NCI-H510A treated with DMSO at 0.1 percent for 48 hours (cell line): Measurements from ENCODE around the gene XXYLT1.
A peak's percentile ranks its signal among the peaks of the same experiment; 100 is the strongest.
"Not testable (repeated sequence)": the region's sequence is repeated elsewhere in the genome, so short reads cannot be mapped to it uniquely, and the experiment has no call there.

Experiments used
- DNase-seq: peaks from one replicate; lab custom pipeline; 2025; lab: John Stamatoyannopoulos, UW

XXYLT1 gene

DNA sequence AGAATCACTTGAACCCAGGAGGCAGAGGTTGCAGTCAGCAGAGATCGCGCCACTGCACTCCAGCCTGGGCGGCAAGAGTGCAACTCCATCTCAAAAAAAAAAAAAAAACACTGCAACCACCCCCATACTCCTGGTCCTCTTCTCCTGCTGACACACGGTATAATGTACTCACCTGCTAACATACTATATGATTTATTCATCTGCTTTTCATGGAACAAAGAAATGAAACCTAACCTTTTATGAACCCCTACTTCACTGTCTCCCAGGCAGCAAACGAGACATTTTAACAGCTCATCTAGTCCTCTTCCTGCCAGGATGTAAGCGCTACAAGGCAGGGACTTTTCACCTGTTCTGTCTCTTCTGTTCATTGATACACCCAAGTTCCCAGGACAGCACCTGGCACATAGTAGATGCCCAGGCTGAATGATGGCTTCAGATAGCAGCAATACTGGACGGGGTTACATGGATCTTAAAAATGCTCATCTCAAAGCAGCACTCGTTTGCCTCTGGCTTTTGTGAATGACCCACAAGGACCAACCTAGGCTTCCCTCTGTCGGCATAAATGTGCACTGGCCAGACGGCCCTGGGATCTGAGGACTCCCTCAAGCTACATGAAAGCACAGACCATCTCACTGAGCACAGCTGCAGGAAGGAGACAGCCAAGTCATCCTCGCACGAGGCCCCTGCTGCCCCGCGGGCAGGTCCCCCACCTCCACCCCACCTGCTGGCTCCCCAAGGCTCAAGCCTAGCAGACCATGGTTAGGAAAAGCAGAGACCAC, 20.3 kb downstream of the XXYLT1 start:
- peak; percentile 35 for DNase-seq

- no peak for DNase-seq
Measured at GRCh38 chr3:195249858-195250464, 21.0 kb downstream of the XXYLT1 start.

GRCh38 chr3:195249057-195249770, 21.7 kb downstream of the XXYLT1 start:
- DNase-seq = no peak

- DNase-seq = no peak
Measured at GRCh38 chr3:195248281-195248680, 22.7 kb downstream of the XXYLT1 start.

DNA sequence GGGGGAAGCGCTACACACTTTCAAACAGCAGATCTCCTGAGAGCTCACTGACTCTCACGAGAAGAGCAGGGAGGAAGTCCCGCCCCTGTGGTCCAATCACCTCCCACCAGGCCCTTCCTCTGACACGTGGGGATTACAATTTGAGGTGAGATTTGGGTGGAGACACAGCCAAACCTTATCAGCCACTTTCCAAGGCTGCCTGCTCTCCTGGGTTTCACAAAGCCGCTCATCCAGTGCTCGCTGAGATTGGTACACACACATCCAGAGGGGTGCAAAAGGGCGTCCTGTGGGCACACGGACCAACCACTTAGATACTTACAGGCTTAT, 23.1 kb downstream of the XXYLT1 start:
- no peak for DNase-seq

DNA sequence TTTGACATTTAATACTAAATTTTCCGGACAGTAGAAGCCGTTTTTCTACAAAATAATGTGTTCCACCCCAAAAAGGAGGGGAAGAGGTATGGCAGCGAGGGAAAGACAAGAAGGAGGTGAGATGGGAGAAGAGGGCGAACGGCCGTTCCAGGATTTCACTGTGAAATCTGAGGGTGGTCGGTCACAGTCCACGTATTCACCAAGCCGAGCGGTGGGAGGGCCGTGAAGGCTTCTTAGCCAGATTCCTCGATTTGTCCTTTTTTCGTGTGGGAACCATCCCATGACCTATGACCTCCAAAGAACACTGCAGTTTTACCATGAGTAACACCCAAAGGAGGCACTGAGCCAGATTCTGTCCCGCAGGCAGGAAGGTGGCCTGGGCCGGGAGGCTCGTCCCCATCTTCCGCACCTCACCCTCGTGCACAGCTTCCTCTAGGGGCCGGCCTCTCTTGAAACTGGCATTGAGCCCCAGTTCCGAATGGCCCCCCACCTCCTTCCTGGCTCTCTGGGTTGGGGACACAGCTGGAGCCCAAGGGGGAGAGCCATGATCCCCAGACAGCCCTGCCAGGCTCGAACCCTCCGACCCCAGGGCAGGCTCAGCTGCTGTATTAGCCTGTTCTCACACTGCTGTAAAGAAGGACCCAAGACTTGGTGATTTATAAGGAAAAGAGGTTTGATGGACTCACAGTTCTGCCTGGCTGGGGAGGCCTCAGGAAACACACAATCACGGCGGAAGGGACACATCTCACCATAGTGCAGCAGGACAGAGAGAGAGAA, 23.7 kb downstream of the XXYLT1 start:
- DNase-seq = no peak

GRCh38 chr3:195246581-195246995, 24.4 kb downstream of the XXYLT1 start:
- no peak for DNase-seq

GRCh38 chr3:195245531-195245951, 25.4 kb downstream of the XXYLT1 start:
- no peak for DNase-seq

GRCh38 chr3:195241592-195242355, 29.2 kb downstream of the XXYLT1 start:
- no peak for DNase-seq

- DNase-seq = no peak
Measured at GRCh38 chr3:195240939-195241338, 30.0 kb downstream of the XXYLT1 start.

DNA sequence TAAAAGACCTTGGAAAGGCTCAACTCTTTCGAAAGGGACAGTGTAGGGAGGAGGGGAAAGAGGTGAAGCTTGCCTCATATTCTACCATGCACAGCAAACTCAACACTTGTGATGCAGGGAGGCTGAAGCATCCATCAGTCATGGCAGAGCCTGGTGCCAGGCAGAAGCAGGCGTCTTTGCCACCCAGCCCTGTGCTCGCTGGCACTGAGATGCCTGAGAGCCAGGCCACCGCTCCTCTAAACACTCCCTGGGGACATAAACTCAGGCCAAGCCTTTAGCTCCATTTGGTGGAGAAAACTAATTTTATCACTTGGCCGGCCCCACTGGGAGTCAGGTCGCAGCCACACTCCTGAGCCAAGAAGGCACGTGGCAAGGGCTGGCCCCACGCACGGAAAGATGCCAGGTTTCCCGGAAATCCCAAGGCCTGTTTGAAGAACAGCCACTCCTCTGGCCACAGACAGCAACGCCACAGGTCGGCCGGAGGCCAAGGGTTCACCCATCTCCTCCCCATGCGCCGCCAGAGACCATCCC, 30.7 kb downstream of the XXYLT1 start:
- DNase-seq = no peak

GRCh38 chr3:195239121-195239520, 31.8 kb downstream of the XXYLT1 start:
- no peak for DNase-seq

DNA sequence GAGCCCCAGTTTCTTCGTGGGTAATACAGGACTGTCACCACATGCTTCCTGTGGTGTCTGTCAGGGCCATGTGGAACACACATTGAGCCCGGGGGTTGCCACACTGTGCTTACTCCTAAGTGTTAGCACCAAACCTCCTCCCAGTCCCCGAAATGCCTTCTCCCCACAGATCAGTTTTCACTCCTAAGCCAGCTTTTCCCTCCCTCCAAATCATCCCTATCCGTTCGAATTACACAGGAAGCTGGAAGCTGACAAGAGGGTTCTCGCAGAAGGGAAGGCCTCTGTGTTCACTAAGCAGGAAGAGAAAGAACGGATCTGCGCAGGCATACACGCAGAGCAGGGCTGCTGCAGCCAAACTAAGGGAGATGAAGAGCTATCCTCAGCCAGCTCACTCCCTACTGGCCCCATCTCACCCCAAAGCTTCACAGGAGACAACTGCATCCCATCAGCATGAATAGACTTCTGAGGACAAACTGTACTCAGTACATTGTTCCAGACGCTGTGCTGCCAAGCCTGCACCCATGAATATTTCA, 32.3 kb downstream of the XXYLT1 start:
- no peak for DNase-seq

- no peak for DNase-seq
Measured at GRCh38 chr3:195238081-195238571, 32.8 kb downstream of the XXYLT1 start.

DNA sequence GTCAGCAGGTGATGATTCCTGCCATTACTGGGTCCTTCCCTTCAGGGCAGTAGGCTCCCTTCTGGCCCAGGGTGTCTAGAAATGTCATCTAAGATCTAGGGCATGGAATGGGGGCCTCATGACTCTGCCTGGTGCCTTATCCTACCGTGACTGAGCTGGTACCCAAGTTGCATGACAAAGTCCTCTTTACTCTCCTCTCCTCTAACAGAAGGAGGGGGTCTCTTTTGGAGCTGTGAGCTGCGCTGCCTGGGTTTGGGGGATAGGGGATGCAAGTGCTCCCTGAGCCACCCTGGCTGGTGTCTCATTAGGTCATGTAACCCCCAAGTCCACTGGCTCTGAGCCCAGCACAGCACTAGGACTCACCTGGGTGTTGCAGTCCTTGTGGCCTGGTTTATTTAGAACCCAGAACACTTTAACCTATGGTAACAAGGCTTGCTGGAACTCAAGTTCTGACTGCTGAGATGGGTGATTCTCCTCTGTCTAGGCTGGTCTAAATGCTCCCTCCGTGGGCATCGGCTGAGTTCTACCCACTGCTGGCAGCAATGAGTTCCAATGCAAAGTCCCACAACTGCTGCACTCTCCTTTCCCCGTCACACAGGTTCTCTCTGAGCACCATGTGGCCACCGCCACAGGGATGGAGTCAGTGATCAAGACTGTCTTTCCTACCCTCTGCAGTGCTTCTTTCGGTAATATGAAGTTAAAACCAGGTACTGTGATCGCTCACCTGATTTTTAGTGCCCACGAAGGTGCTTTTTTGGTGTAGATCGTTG, 34.0 kb downstream of the XXYLT1 start:
- no peak for DNase-seq

GRCh38 chr3:195236076-195236798, 34.7 kb downstream of the XXYLT1 start:
- DNase-seq = no peak

GRCh38 chr3:195230244-195230643, 40.7 kb downstream of the XXYLT1 start:
- no peak for DNase-seq

DNA sequence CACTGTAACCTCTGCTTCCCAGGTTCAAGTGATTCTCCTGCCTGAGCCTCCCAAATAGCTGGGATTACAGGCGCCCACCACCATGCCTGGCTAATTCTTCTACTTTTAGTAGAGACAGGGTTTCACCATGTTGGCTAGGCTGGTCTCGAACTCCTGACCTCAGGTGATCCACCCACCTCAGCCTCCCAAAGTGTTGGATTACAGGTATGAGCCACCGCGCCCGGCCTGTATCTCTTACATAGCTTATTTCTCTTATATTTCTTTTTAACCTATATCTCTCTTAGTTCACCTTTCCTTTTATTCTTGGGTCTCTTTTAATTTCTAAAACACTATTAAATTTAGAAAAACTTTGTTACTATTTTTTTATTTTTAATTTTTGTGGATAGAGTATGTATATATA, 42.1 kb downstream of the XXYLT1 start:
- DNase-seq = not testable (repeated sequence)

- DNase-seq = peak; percentile 18
Measured at GRCh38 chr3:195227871-195228270, 43.1 kb downstream of the XXYLT1 start.
